Peyer's patch (tissue), 4 donors: ENCODE results near the gene ADAMTS16.

Source experiments
- CTCF ChIP-seq, 6 experiments: fragments of 450-650 bp in 4 of 6; fragments of 200-600 bp in 2 of 6; sonication (generic) in 1 of 6; IDR thresholded peaks; one replicate each; pipeline ENCODE4 v1.5.1; 2017 to 2019; ENCODE audit warnings: antibody characterized with exemption in 6 of 6, mild to moderate bottlenecking in 3 of 6, moderate library complexity in 1 of 6
- POLR2A ChIP-seq, 2 donors: fragments of 450-650 bp; IDR thresholded peaks; one replicate each; pipeline ENCODE4 v1.5.1; 2017; ENCODE audit warnings: antibody characterized with exemption in 2 of 2, mild to moderate bottlenecking in 2 of 2, moderate library complexity in 2 of 2

GRCh38 chr5:5182508-5183188, 42.5 kb downstream of the ADAMTS16 start:
- TF ChIP-seq CTCF (IDR thresholded peaks at IDR 0.05) (no peak), POLR2A (IDR thresholded peaks at IDR 0.05) (no peak)
